Brain pericyte (primary cell): Measurements from ENCODE around the gene WDR93.

Experiments used
- DNase-seq: peaks from one replicate; pipeline ENCODE4 v3.0.0-alpha.2; 2012; ENCODE audit warnings: low read depth, low spot score

Gene WDR93

GRCh38 chr15:89790206-89790605, 99.6 kb downstream of the WDR93 start:
- DNase-seq: no peak

DNA sequence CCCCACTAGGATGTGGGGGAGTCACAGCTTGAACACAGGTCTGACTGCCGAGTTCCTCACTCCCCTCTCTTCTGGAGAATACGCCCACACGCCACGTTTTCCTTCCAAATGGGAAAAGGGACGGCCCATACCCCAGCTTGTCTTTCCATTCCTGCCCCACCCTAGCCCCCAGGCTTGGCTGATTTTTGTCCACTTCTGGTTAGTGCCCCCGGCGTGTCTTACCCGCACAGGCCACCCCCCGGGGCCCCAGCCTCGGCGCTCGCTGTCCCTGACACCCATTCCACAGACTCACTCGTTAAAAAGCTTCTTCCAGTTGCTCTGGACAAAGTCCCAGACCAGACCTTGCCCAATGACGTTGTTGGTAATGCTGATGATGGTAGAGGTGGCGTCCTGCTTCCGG, 100.0 kb downstream of the WDR93 start:
- DNase-seq: no peak

DNA sequence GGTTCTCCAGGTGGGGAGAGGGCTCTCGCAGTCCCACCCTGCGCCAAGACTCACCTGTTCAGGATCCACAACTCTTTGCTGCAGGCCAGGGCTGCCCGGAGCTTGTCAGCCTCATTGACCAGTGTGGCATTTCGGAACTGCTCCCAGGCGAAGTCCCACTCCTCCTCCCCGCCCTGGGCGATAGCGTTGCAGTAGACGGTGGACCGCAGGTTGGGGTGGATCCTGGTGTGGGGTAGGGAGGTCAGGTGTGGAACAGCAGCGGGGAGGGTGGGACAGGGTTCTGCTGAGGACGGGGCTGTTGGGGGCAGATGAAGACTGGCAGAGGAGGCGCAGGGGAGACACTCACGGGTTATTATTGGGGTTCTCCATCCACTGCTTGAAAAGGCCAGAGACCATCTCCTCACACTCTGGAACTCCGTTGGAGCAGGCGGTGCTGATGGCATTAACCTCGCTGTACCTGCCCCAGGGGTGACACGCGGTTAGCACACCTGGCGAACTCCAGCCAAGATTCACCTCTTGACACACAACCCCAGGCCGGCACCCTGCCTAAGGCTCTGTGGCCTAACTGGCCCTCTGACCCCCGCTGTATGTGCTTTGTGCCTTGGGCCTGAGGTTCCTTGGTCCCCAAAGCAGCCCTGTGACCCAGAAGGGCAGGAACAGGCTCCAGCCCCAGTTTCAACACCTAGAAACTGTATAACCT, 101.6 kb downstream of the WDR93 start:
- DNase-seq: no peak
